Nephron (organoid): ENCODE results near the gene BMERB1.
"Not testable (repeated sequence)": the region's sequence is repeated elsewhere in the genome, so short reads cannot be mapped to it uniquely, and the experiment has no call there.

Experiments
- H3K27ac Mint-ChIP-seq, 3 experiments: 2 replicates each; pipeline ENCODE4 v1.8.0; 2020; ENCODE audit warnings: mixed read lengths in 3 of 3, mild to moderate bottlenecking in 2 of 3, moderate library complexity in 1 of 3
- H3K27me3 Mint-ChIP-seq: 2 replicates; pipeline ENCODE4 v1.8.0; 2021; ENCODE audit warnings: low read depth, mild to moderate bottlenecking, moderate library complexity, mixed read lengths
- H3K36me3 Mint-ChIP-seq: 2 replicates; pipeline ENCODE4 v1.8.0; 2020; ENCODE audit warnings: low read depth, mixed read lengths
- H3K4me1 Mint-ChIP-seq: 2 replicates; pipeline ENCODE4 v1.8.0; 2020; ENCODE audit warnings: mixed read lengths
- H3K4me3 Mint-ChIP-seq, 3 experiments: 2 replicates each; pipeline ENCODE4 v1.8.0; 2020; ENCODE audit warnings: mild to moderate bottlenecking in 3 of 3, mixed read lengths in 3 of 3, moderate library complexity in 2 of 3
- H3K9me3 Mint-ChIP-seq: 2 replicates; pipeline ENCODE4 v1.8.0; 2020; ENCODE audit warnings: mixed read lengths
- CTCF ChIP-seq, 3 experiments: fragments of 200-600 bp; sonication (generic); IDR thresholded peaks; one replicate each; pipeline ENCODE4 v1.5.0; 2021; ENCODE audit warnings: antibody characterized with exemption in 3 of 3; ENCODE audit not compliant: unreplicated experiment in 3 of 3

Gene BMERB1

GRCh38 chr16:15466131-15466530 is 31.7 kb downstream of the BMERB1 start:
- H3K27ac Mint-ChIP-seq: no peak overlapping the region
- no peak overlapping the region for H3K4me3 Mint-ChIP-seq
- peaks cover 24% of the 10 kb centered on the region for H3K9me3 Mint-ChIP-seq

GRCh38 chr16:15466886-15467781 is 32.7 kb downstream of the BMERB1 start:
- Mint-ChIP-seq H3K9me3 (peaks cover 24% of the 10 kb centered on the region), H3K4me3 (no peak overlapping the region), H3K36me3 (peaks cover 11% of the 10 kb centered on the region), H3K4me1 (no peaks in the 10 kb centered on the region), H3K27me3 (peaks cover 3% of the 10 kb centered on the region), H3K27ac (no peak overlapping the region)
- TF ChIP-seq CTCF (IDR thresholded peaks at IDR 0.05; ENCODE audit: unreplicated experiment in 3 of 3): peak in 1 of 3 experiments; percentile 23

More at GRCh38 chr16:15466131-15466530, 31.7 kb downstream of the BMERB1 start:
- no peak for TF ChIP-seq CTCF (IDR thresholded peaks at IDR 0.05; ENCODE audit: unreplicated experiment in 3 of 3)
- Mint-ChIP-seq H3K36me3 (peaks cover 11% of the 10 kb centered on the region), H3K4me1 (no peaks in the 10 kb centered on the region), H3K27me3 (peaks cover 3% of the 10 kb centered on the region)

GRCh38 chr16:15476971-15477370 is 42.6 kb downstream of the BMERB1 start:
- H3K4me3 Mint-ChIP-seq, H3K27me3 Mint-ChIP-seq, H3K9me3 Mint-ChIP-seq, H3K4me1 Mint-ChIP-seq, H3K36me3 Mint-ChIP-seq, H3K27ac Mint-ChIP-seq: not testable (repeated sequence)

GRCh38 chr16:15477802-15478201 is 43.4 kb downstream of the BMERB1 start:
- Mint-ChIP-seq H3K36me3 (peaks cover 7% of the 10 kb centered on the region), H3K4me1 (no peaks in the 10 kb centered on the region), H3K9me3 (peaks cover 4% of the 10 kb centered on the region), H3K4me3 (no peak overlapping the region), H3K27me3 (no peaks in the 10 kb centered on the region), H3K27ac (no peak overlapping the region)
- no peak for TF ChIP-seq CTCF (IDR thresholded peaks at IDR 0.05; ENCODE audit: unreplicated experiment in 3 of 3)

- H3K36me3 Mint-ChIP-seq: no peaks in the 10 kb centered on the region
- no peaks in the 10 kb centered on the region for H3K27me3 Mint-ChIP-seq
- no peak overlapping the region for H3K27ac Mint-ChIP-seq
- H3K4me1 Mint-ChIP-seq: no peaks in the 10 kb centered on the region
- H3K4me3 Mint-ChIP-seq: no peak overlapping the region
- no peaks in the 10 kb centered on the region for H3K9me3 Mint-ChIP-seq
- no peak for TF ChIP-seq CTCF (IDR thresholded peaks at IDR 0.05; ENCODE audit: unreplicated experiment in 3 of 3)
Measured at GRCh38 chr16:15482068-15482747, 47.8 kb downstream of the BMERB1 start.

GRCh38 chr16:15482748-15483298 is 48.4 kb downstream of the BMERB1 start:
- no peaks in the 10 kb centered on the region for H3K36me3 Mint-ChIP-seq
- H3K9me3 Mint-ChIP-seq: no peaks in the 10 kb centered on the region
- no peaks in the 10 kb centered on the region for H3K4me1 Mint-ChIP-seq
- no peak overlapping the region for H3K27ac Mint-ChIP-seq
- no peak for TF ChIP-seq CTCF (IDR thresholded peaks at IDR 0.05; ENCODE audit: unreplicated experiment in 3 of 3)
- H3K4me3 Mint-ChIP-seq: no peak overlapping the region
- H3K27me3 Mint-ChIP-seq: no peaks in the 10 kb centered on the region
